Stomach smooth muscle (tissue), 2 donors: ENCODE data around the gene B3GNT8.
"Not testable (repeated sequence)": the region's sequence is repeated elsewhere in the genome, so short reads cannot be mapped to it uniquely, and the experiment has no call there.

ENCODE experiments used
- H3K27ac ChIP-seq: one replicate; pipeline ENCODE4 v1.7.0; 2013; ENCODE audit warnings: mild to moderate bottlenecking, low read length, inconsistent platforms
- H3K27me3 ChIP-seq, 2 donors: one replicate each; pipeline ENCODE4 v1.7.0; 2013; ENCODE audit warnings: low read length in 2 of 2; ENCODE audit not compliant: insufficient read depth in 2 of 2, control insufficient read depth in 1 of 2
- H3K36me3 ChIP-seq, 2 donors: one replicate each; pipeline ENCODE4 v1.7.0; 2013; ENCODE audit warnings: low read length in 2 of 2; ENCODE audit not compliant: control insufficient read depth in 2 of 2, insufficient read depth in 2 of 2
- H3K4me1 ChIP-seq: one replicate; pipeline ENCODE4 v1.7.0; 2013; ENCODE audit warnings: low read length; ENCODE audit not compliant: control insufficient read depth, insufficient read depth
- H3K4me3 ChIP-seq, 2 donors: one replicate each; pipeline ENCODE4 v1.7.0; 2013; ENCODE audit warnings: low read length in 2 of 2
- H3K9ac ChIP-seq, 2 donors: one replicate each; pipeline ENCODE4 v1.7.0; 2013; ENCODE audit warnings: low read length in 2 of 2, mild to moderate bottlenecking in 1 of 2
- H3K9me3 ChIP-seq, 2 donors: one replicate each; pipeline ENCODE4 v1.7.0; 2013; ENCODE audit warnings: low read length in 2 of 2; ENCODE audit not compliant: control insufficient read depth in 2 of 2
- donor health status: healthy.
- donor health status: Pancreatic carcinoma.

B3GNT8 gene

GRCh38 chr19:41435936-41436673 lies 8.9 kb upstream of the B3GNT8 start:
- H3K27me3 ChIP-seq = no peaks in the 10 kb centered on the region
- no peak overlapping the region for H3K9ac ChIP-seq
- peaks cover 21 to 28% of the 10 kb centered on the region in 2 donors for H3K36me3 ChIP-seq
- H3K27ac ChIP-seq = no peak overlapping the region
- H3K4me1 ChIP-seq = peaks cover 3% of the 10 kb centered on the region
- no peak overlapping the region for H3K4me3 ChIP-seq
- no peaks in the 10 kb centered on the region for H3K9me3 ChIP-seq

DNA sequence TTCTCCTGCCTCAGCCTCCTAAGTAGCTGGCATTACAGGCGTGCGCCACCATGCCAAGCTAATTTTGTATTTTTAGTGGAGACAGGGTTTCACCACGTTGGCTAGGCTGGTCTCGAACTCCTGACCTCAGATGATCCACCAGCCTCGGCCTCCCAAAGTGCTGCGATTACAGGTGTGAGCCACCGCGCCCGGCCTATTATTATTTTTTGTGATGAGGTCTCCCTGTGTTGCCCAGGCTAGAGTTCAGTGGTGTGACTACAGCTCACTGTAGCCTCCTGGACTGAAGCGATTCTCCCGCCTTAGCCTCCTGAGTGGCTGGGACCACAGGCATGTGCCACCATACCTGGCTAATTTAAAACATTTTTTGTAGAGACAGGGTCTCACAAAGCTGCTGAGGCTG lies 8.2 kb upstream of the B3GNT8 start:
- not testable (repeated sequence) for H3K9me3 ChIP-seq, H3K4me1 ChIP-seq, H3K27me3 ChIP-seq, H3K9ac ChIP-seq, H3K4me3 ChIP-seq, H3K27ac ChIP-seq
- H3K36me3 ChIP-seq = peaks cover 24 to 28% of the 10 kb centered on the region in 2 donors

GRCh38 chr19:41434450-41434849 lies 7.3 kb upstream of the B3GNT8 start:
- H3K27ac ChIP-seq = no peak overlapping the region
- H3K4me3 ChIP-seq = no peak overlapping the region
- H3K27me3 ChIP-seq = no peaks in the 10 kb centered on the region
- no peaks in the 10 kb centered on the region for H3K9me3 ChIP-seq
- H3K9ac ChIP-seq = no peak overlapping the region
- H3K36me3 ChIP-seq = peaks cover 24 to 28% of the 10 kb centered on the region in 2 donors
- H3K4me1 ChIP-seq = peaks cover 3% of the 10 kb centered on the region

- Histone ChIP-seq H3K9ac (no peak overlapping the region), H3K4me1 (peaks cover 8% of the 10 kb centered on the region), H3K4me3 (no peak overlapping the region), H3K36me3 (peaks cover 24 to 28% of the 10 kb centered on the region in 2 donors), H3K27ac (no peak overlapping the region), H3K27me3 (no peaks in the 10 kb centered on the region), H3K9me3 (no peaks in the 10 kb centered on the region)
Observed at GRCh38 chr19:41433171-41433570, 6.0 kb upstream of the B3GNT8 start.

DNA sequence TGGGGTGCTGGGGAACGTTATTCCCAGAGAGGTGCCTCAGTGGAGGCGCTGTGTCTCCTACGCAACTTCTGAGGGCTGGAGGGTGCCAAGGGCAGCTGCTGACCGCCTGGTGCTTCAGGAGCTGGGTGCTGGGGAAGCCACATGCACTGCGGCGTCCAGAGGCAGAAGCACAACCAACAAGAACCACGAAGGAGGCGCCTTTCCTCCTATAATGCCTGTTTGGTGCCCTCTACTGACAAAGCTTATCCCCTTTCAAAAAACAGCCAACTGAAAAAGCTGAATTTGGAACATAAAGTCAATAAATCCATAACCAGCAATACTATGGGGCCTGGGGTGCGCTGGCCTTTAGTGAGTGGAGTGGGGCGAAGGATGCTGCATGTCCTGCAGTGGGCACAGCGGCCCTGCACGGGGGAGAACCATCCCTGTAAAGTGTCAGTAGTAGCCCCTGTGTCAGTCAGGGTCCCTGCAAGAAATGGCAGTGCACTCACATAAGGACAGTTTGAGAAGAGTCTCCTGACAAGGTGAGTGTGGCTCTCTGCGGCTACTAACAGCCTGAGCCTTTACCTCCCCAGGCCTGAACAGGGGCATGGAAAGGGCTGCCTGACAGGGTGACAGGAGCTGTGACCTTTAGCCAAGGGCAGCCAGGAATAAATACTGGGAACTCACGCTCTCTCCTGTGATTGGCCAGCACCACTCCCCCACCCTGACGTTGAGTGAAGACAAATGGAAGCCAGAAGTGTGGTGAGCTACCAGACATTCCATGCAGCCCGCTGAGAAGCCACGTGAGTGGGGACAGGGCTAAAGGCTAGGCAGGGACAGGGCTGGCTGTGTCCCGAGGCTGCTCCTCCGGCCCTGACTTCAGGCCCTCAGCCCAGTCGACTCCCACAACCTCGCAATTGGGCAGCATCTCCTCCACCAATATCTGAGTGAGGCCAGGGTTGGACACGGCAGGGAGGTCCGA lies 4.5 kb upstream of the B3GNT8 start:
- Histone ChIP-seq H3K36me3 (peaks cover 21 to 24% of the 10 kb centered on the region in 2 donors), H3K4me3 (no peak overlapping the region), H3K27ac (no peak overlapping the region)

DNA sequence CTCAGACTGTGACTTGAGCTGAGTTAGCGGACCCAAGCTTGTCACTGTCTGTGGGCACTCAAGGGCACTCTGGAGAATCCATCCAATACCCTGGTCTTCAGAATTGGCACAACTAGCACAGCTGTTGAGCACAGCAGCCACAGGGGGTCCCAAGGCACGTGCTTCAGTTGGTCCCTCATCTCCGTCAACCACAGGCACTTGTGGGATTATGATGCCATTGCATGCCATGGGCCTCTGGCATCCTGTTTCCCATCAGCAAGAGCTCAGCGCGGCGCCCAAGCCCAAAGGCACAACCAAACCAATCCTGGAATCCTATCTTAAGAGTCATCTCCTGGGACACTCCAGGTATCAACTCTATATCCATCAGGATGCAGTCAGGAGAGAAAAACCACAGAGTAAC lies 3.7 kb upstream of the B3GNT8 start:
- Histone ChIP-seq H3K36me3 (peaks cover 15 to 24% of the 10 kb centered on the region in 2 donors), H3K4me1 (peaks cover 22% of the 10 kb centered on the region), H3K4me3 (no peak overlapping the region), H3K27ac (no peak overlapping the region), H3K27me3 (no peaks in the 10 kb centered on the region), H3K9me3 (no peaks in the 10 kb centered on the region), H3K9ac (no peak overlapping the region)

More for the DNA sequence above, 4.5 kb upstream of the B3GNT8 start:
- Histone ChIP-seq H3K9ac (no peak overlapping the region), H3K4me1 (peaks cover 18% of the 10 kb centered on the region), H3K27me3 (no peaks in the 10 kb centered on the region), H3K9me3 (no peaks in the 10 kb centered on the region)

DNA sequence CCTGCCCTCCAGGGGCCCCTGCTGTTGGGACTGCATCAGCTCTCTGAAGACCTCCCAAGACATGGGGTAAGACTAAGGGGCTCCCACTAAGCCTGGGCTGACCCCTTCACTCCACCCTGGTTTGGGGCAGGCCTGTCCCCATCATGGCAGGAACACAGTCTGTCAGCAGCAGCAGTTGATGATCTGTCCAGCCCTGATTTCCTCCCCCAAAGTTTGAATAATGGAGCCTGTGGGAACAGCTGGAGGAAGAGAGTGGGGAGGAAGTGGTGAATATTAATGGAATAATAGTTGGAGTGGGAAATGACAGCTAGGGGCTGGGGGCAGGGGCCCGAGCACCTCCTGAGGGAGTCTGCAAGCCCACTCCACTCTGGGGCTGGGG lies 1.3 kb upstream of the B3GNT8 start:
- Histone ChIP-seq H3K4me1 (peaks cover 27% of the 10 kb centered on the region), H3K9me3 (no peaks in the 10 kb centered on the region), H3K27me3 (no peaks in the 10 kb centered on the region), H3K4me3 (peak overlapping the region; percentile 52 to 81), H3K9ac (peak overlapping the region in 1 of 2 donors; percentile 64), H3K27ac (peak overlapping the region; percentile 64), H3K36me3 (peaks cover 24 to 27% of the 10 kb centered on the region in 2 donors)

- Histone ChIP-seq H3K4me3 (peak overlapping the region; percentile 52 to 81), H3K27ac (peak overlapping the region; percentile 64), H3K36me3 (peaks cover 24 to 25% of the 10 kb centered on the region in 2 donors), H3K9ac (peak overlapping the region; percentile 64 to 69), H3K9me3 (no peaks in the 10 kb centered on the region), H3K27me3 (no peaks in the 10 kb centered on the region), H3K4me1 (peaks cover 27% of the 10 kb centered on the region)
Observed at GRCh38 chr19:41427647-41428480, 690 bp upstream of the B3GNT8 start.

GRCh38 chr19:41426116-41426841 lies 895 bp downstream of the B3GNT8 start:
- Histone ChIP-seq H3K4me1 (peaks cover 27% of the 10 kb centered on the region), H3K4me3 (peak overlapping the region in 1 of 2 donors; percentile 81), H3K9ac (peak overlapping the region; percentile 88), H3K27ac (peak overlapping the region; percentile 66), H3K9me3 (no peaks in the 10 kb centered on the region), H3K27me3 (no peaks in the 10 kb centered on the region), H3K36me3 (peaks cover 16 to 23% of the 10 kb centered on the region in 2 donors)
